Endothelial cell of umbilical vein (primary cell): ENCODE results near the gene MVK. TPM values are rescaled to one million over a fixed set of nuclear protein-coding genes. Genes with fewer than 3 reads are reported as not detected.

Source experiments
- BruUV-seq: library from RNA; stranded (reverse); fragments of 400-500 nt; replicated peaks from 2 replicates; lab custom pipeline; 2021; lab: Mats Ljungman, UMichigan
- CTCF ChIA-PET: fragments of 300-600, 350-600 bp; sonication (Branson Sonifier 250); formaldehyde crosslinking; loops from one replicate; lab custom pipeline; 2021; ENCODE audit warnings: antibody characterized with exemption, inconsistent platforms; lab: Charles Lee
- POLR2A ChIA-PET: fragments of 300-600, 350-600 bp; sonication (Branson Sonifier 250); formaldehyde crosslinking; loops from one replicate; lab custom pipeline; 2021; ENCODE audit warnings: antibody characterized with exemption, inconsistent platforms; lab: Charles Lee
- DNase-seq: peaks from one replicate; pipeline ENCODE4 v3.0.0-alpha.2; 2011; ENCODE audit warnings: low read depth, low spot score
- FAIRE-seq: peaks from 2 replicates; lab custom pipeline; 2011; peaks lifted over from hg19 to GRCh38; lab: Jason Lieb, UNC
- H2AFZ ChIP-seq: 2 replicates; pipeline ENCODE4 v1.6.0; 2012; ENCODE audit warnings: low read depth, low read length, control low read depth, inconsistent platforms
- H3K27ac ChIP-seq: 2 replicates; pipeline ENCODE4 v1.5.1; 2011; ENCODE audit warnings: low read depth, mild to moderate bottlenecking, control low read depth, low read length, moderate library complexity; ENCODE audit not compliant: insufficient read depth
- H3K27me3 ChIP-seq, 2 experiments: 2 replicates each; pipeline versions ENCODE4 v1.6.0 to v1.6.1; 2011; ENCODE audit warnings: low read length in 2 of 2, mixed read lengths in 1 of 2; ENCODE audit not compliant: control insufficient read depth in 2 of 2, insufficient read depth in 2 of 2
- H3K36me3 ChIP-seq, 2 experiments: 2 replicates in 1 of 2; 3 replicates in 1 of 2; pipeline ENCODE4 v1.5.1; 2011; ENCODE audit warnings: low read length in 2 of 2, mild to moderate bottlenecking in 1 of 2, moderate library complexity in 1 of 2; ENCODE audit not compliant: control insufficient read depth in 2 of 2, insufficient read depth in 2 of 2; ENCODE audit errors: extremely low read depth in 1 of 2
- H3K4me1 ChIP-seq: 3 replicates; pipeline ENCODE4 v1.5.1; 2011; ENCODE audit warnings: mild to moderate bottlenecking, low read length; ENCODE audit not compliant: control insufficient read depth, insufficient read depth; ENCODE audit errors: extremely low read depth
- H3K4me2 ChIP-seq: 2 replicates; pipeline ENCODE4 v1.6.1; 2011; ENCODE audit warnings: low read length, control low read depth, mixed read lengths; ENCODE audit not compliant: insufficient read depth
- H3K4me3 ChIP-seq, 3 experiments: fragments of 200-600 bp in 1 of 3; sonication (generic), shearing (Covaris generic) in 1 of 3; replicated peaks in 1 of 3; 2 replicates each; pipeline ENCODE4 v1.5.1; 2011 to 2016; ENCODE audit warnings: control low read depth in 3 of 3, low read length in 3 of 3, mild to moderate bottlenecking in 2 of 3, inconsistent platforms in 1 of 3, low read depth in 1 of 3, moderate library complexity in 1 of 3; ENCODE audit not compliant: insufficient read depth in 1 of 3
- H3K79me2 ChIP-seq: 2 replicates; pipeline ENCODE4 v1.6.0; 2012; ENCODE audit warnings: low read length, inconsistent platforms; ENCODE audit not compliant: control insufficient read depth, insufficient read depth
- H3K9ac ChIP-seq: replicated peaks from 2 replicates; pipeline ENCODE3; 2011; ENCODE audit warnings: low read length, control low read depth; ENCODE audit not compliant: insufficient read depth; ENCODE audit errors: extremely low read depth
- H3K9me1 ChIP-seq: replicated peaks from 3 replicates; pipeline ENCODE4 v1.6.0; 2011; ENCODE audit warnings: mild to moderate bottlenecking, low read length; ENCODE audit not compliant: control insufficient read depth, insufficient read depth; ENCODE audit errors: extremely low read depth
- H3K9me3 ChIP-seq: replicated peaks from 2 replicates; pipeline ENCODE4 v1.5.1; 2012; ENCODE audit warnings: low read length, inconsistent platforms; ENCODE audit not compliant: control insufficient read depth, insufficient read depth
- H4K20me1 ChIP-seq: replicated peaks from 2 replicates; pipeline ENCODE3; 2011; ENCODE audit warnings: mild to moderate bottlenecking, low read length; ENCODE audit not compliant: control insufficient read depth, insufficient read depth; ENCODE audit errors: extremely low read depth
- EZH2 ChIP-seq: IDR thresholded peaks from 2 replicates; pipeline ENCODE4 v1.6.1; 2012; ENCODE audit warnings: borderline replicate concordance, low read depth, mild to moderate bottlenecking, moderate library complexity, low read length, inconsistent platforms; ENCODE audit not compliant: severe bottlenecking
- FOS ChIP-seq: IDR thresholded peaks from 2 replicates; pipeline ENCODE4 v1.6.1; 2011; ENCODE audit warnings: mild to moderate bottlenecking, low read length, moderate library complexity, borderline replicate concordance; ENCODE audit not compliant: insufficient read depth
- GATA2 ChIP-seq: IDR thresholded peaks from 2 replicates; pipeline ENCODE4 v1.7.0; 2011; ENCODE audit warnings: low read depth, mild to moderate bottlenecking, moderate library complexity, mixed read lengths, low read length; ENCODE audit not compliant: insufficient read length, insufficient read depth
- JUN ChIP-seq: IDR thresholded peaks from 2 replicates; pipeline ENCODE4 v1.6.1; 2011; ENCODE audit warnings: borderline replicate concordance, low read depth; ENCODE audit not compliant: insufficient read length, insufficient read depth
- MYC ChIP-seq: IDR thresholded peaks from one replicate; pipeline ENCODE4 v1.6.1; 2011; ENCODE audit warnings: mild to moderate bottlenecking, low read depth, low read length
- POLR2A ChIP-seq: IDR thresholded peaks from 2 replicates; pipeline ENCODE4 v1.6.1; 2012; ENCODE audit warnings: low read depth, mild to moderate bottlenecking, control low read depth, low read length
- POLR2AphosphoS5 ChIP-seq: IDR thresholded peaks from 2 replicates; pipeline ENCODE4 v1.6.1; 2012; ENCODE audit warnings: low read depth, mild to moderate bottlenecking, control low read depth, low read length, moderate library complexity; ENCODE audit not compliant: insufficient read depth
- dilution Hi-C: fragments of 300-500 bp; cut with MboI; formaldehyde crosslinking; loops from one replicate; pipeline ENCODE4 v1.15.0; 2019; ENCODE audit warnings: low sequenced_read_pairs; ENCODE audit not compliant: extremely low pct_ligation_motif_present
- intact Hi-C: fragments of 100-400 bp; cut with micrococcal nuclease; formaldehyde crosslinking; loops from one replicate; pipeline ENCODE4 v1.10.0; 2022
- polyA plus RNA-seq, 4 experiments: library from polyadenylated mRNA; depleted of rRNA in 3 of 4; stranded (reverse) in 3 of 4; unstranded in 1 of 4; fragments of >200 nt; gene quantifications; 2 replicates each; pipeline versions ENCODE4 v1.2.1 to v1.2.3, GENCODE V29; 2011 to 2012; ENCODE audit warnings: missing spikeins in 1 of 4
- total RNA-seq: library from RNA; stranded (reverse); gene quantifications from 2 replicates; pipeline ENCODE4 v1.2.3, GENCODE V29; 2021
- TF ChIP-seq, protein P1 (sequence below), 2 donors: IDR thresholded peaks; 1 replicate in 1 of 2; 2 replicates in 1 of 2; pipeline ENCODE4 v1.5.1; 2011; ENCODE audit warnings: low read length in 2 of 2, mild to moderate bottlenecking in 2 of 2, moderate library complexity in 2 of 2, control low read depth in 1 of 2, inconsistent platforms in 1 of 2, low read depth in 1 of 2; ENCODE audit not compliant: insufficient read depth in 1 of 2; ENCODE audit errors: extremely low read depth in 1 of 2
- TF ChIP-seq, protein P2 (sequence below): IDR thresholded peaks from 2 replicates; pipeline ENCODE4 v1.6.1; 2011; ENCODE audit not compliant: insufficient read depth, insufficient read length

Gene MVK
- total and polyA plus RNA-seq, 2 donors (not counting 3 experiments of a cell fraction or from before 2014, with no cell fraction given) = 32.6 to 42.6 TPM

GRCh38 chr12:109553483-109553882, 20.1 kb upstream of the MVK start:
- FAIRE-seq = no peak
- no peak overlapping the region for H3K4me3 ChIP-seq
- no peaks in the 10 kb centered on the region for H3K9me3 ChIP-seq
- no peak for DNase-seq
- no peak overlapping the region for H3K27ac ChIP-seq
- dilution Hi-C loops (no loop called here), intact Hi-C loops (no loop called here)
- no peak overlapping the region for H3K4me2 ChIP-seq
- TF ChIP-seq POLR2AphosphoS5 = no peak
- TF ChIP-seq POLR2A = no peak
- TF ChIP-seq, protein P1, sequence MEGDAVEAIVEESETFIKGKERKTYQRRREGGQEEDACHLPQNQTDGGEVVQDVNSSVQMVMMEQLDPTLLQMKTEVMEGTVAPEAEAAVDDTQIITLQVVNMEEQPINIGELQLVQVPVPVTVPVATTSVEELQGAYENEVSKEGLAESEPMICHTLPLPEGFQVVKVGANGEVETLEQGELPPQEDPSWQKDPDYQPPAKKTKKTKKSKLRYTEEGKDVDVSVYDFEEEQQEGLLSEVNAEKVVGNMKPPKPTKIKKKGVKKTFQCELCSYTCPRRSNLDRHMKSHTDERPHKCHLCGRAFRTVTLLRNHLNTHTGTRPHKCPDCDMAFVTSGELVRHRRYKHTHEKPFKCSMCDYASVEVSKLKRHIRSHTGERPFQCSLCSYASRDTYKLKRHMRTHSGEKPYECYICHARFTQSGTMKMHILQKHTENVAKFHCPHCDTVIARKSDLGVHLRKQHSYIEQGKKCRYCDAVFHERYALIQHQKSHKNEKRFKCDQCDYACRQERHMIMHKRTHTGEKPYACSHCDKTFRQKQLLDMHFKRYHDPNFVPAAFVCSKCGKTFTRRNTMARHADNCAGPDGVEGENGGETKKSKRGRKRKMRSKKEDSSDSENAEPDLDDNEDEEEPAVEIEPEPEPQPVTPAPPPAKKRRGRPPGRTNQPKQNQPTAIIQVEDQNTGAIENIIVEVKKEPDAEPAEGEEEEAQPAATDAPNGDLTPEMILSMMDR (IDR thresholded peaks at IDR 0.05; ENCODE audit: extremely low read depth in 1 of 2, insufficient read depth in 1 of 2, low read depth in 1 of 2, low read length in 2 of 2) = no peak
- TF ChIP-seq GATA2 = no peak
- TF ChIP-seq EZH2 = no peak
- no peak for TF ChIP-seq FOS
- no peak for TF ChIP-seq MYC
- TF ChIP-seq, protein P2, sequence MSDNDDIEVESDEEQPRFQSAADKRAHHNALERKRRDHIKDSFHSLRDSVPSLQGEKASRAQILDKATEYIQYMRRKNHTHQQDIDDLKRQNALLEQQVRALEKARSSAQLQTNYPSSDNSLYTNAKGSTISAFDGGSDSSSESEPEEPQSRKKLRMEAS = no peak
- no peak for TF ChIP-seq JUN
- no peaks in the 10 kb centered on the region for H3K9me1 ChIP-seq
- no peaks in the 10 kb centered on the region for H3K4me1 ChIP-seq
- POLR2A ChIA-PET = no interaction called here
- no peaks in the 10 kb centered on the region for H3K36me3 ChIP-seq
- H3K9ac ChIP-seq = no peak overlapping the region
- no TSS peak for BruUV-seq
- H2AFZ ChIP-seq = no peak overlapping the region
- CTCF ChIA-PET = interaction anchor here (1.6 to 2.7 kb wide), 2 partner anchors 12 to 34 kb away, joined by 5 to 17 read pairs; no protein-coding TSS in a partner anchor
- H3K79me2 ChIP-seq = no peaks in the 10 kb centered on the region
- H3K27me3 ChIP-seq = peaks cover 0 to 2% of the 10 kb centered on the region in 2 experiments
- H4K20me1 ChIP-seq = no peaks in the 10 kb centered on the region
